ENCODE measurements around the gene FXYD7. TPM values are rescaled to one million over a fixed set of nuclear protein-coding genes. Genes with fewer than 3 reads are reported as not detected.
A peak's percentile ranks its signal among the peaks of the same experiment; 100 is the strongest.
"Not testable (repeated sequence)": the region's sequence is repeated elsewhere in the genome, so short reads cannot be mapped to it uniquely, and the experiment has no call there.

The FXYD7 gene
- total and polyA plus RNA-seq, 9 of the 15 experiments (the other 6 are each of a cell fraction or from before 2014, with no cell fraction given) = 0.10 to 0.80 (median 0.31) TPM; not detected in 3

DNA sequence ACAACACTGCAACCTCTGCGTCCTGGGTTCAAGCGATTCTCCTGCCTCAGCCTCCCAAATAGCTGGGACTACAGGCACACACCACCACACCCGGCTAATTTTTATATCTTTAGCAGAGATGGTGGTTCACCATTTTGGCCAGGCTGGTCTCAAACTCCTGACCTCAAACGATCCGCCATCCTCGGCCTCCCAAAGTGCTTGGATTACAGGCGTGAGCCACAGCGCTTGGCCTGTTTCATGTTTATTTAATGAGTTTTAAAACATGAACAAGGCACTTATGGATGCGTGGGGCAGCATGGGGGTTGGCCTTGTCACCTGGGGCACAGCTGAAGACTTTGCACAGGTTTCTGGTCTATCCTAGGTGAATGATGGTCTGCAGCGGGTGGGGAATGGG lies 10.1 kb downstream of the FXYD7 start:
- WGBS (ENCODE audit: insufficient coverage, low coverage, missing lambda C conversion rate) = 89% methylated on average over 9 of the region's 10 CpGs
- FAIRE-seq; BruUV-seq (replicated peaks); CTCF ChIA-PET (ENCODE audit: low intra/inter-chr PET ratio); H2AFZ ChIP-seq (ENCODE audit: low read depth, low read length); H3K27ac ChIP-seq (ENCODE audit: extremely low read depth, low read depth, low read length); H4K20me1 ChIP-seq (replicated peaks; ENCODE audit: control insufficient read depth, insufficient read depth, low read length); POLR2A ChIA-PET; H3K9me3 ChIP-seq (replicated peaks; ENCODE audit: control insufficient read depth, insufficient read depth, low read depth, low read length); H3K27me3 ChIP-seq (ENCODE audit: control insufficient read depth in 2 of 2, insufficient read depth in 2 of 2, low read length in 2 of 2); H3K9me1 ChIP-seq (ENCODE audit: control insufficient read depth, insufficient read depth, low read length); DNase-seq (ENCODE audit: extremely low read depth in 1 of 4, low spot score in 3 of 4); ATAC-seq; H3K4me3 ChIP-seq; in situ Hi-C loops (cut with MboI): not testable (repeated sequence)
- peak overlapping the region in 1 of 2 experiments; percentile 96; a peak in 1 of 4 replicates for H3K9ac ChIP-seq (ENCODE audit: insufficient read depth in 1 of 2, low read depth in 2 of 2, low read length in 2 of 2)
- intact Hi-C loops (cut with micrococcal nuclease) = loop anchor here (5.0 kb wide), 2 partner anchors 54 to 94 kb away; partner anchors contain the start of gene LSR
- H3K4me1 ChIP-seq (replicated peaks in 1 of 2; ENCODE audit: control insufficient read depth in 2 of 2, insufficient read depth in 2 of 2, low read length in 2 of 2) = peaks cover 13 to 44% of the 10 kb centered on the region in 2 experiments; a peak in 4 of 5 replicates
- TF ChIP-seq ZBTB33 (CRISPR knock-in tag; IDR thresholded peaks at IDR 0.05) = peak; percentile 41; the same call in 1 of the 2 replicates
- peaks cover 50% of the 10 kb centered on the region for H3K79me2 ChIP-seq (ENCODE audit: control insufficient read depth, insufficient read depth, low read length)
- peaks cover 30% of the 10 kb centered on the region for H3K36me3 ChIP-seq (ENCODE audit: control insufficient read depth, insufficient read depth, low read length)
- peak overlapping the region; percentile 95 for H3K4me2 ChIP-seq (ENCODE audit: insufficient read depth, low read length)
